HepG2 (cell line): ENCODE data around the gene LAMTOR3. TPM values are rescaled to one million over a fixed set of nuclear protein-coding genes. Genes with fewer than 3 reads are reported as not detected.

Experiments
- ATAC-seq: fragments of 200-7000 bp; cut with Tn5 transposase; 3 replicates; pipeline ENCODE4 v1.9.1; 2020; ENCODE audit warnings: mild to moderate bottlenecking, moderate library complexity
- BruUV-seq: library from RNA; stranded (reverse); fragments of 400-500 nt; replicated peaks from 2 replicates; lab custom pipeline; 2021; lab: Mats Ljungman, UMichigan
- CTCF ChIA-PET: fragments of 300-600 bp; formaldehyde crosslinking; extraction: SDS; loops from one replicate; lab custom pipeline; 2021; ENCODE audit warnings: low total read pairs, inconsistent platforms, low intra/inter-chr PET ratio; lab: Yijun Ruan, JAX
- POLR2A ChIA-PET: fragments of 350-600 bp; sonication (Branson Sonifier 250); formaldehyde crosslinking; loops from one replicate; lab custom pipeline; 2020; ENCODE audit warnings: antibody characterized with exemption, inconsistent platforms; lab: Yijun Ruan, JAX
- DNase-seq: peaks from one replicate; pipeline ENCODE4 v3.0.0-alpha.2; 2015; ENCODE audit warnings: low spot score
- FAIRE-seq: peaks from 3 replicates; lab custom pipeline; 2011; peaks lifted over from hg19 to GRCh38; lab: Jason Lieb, UNC
- H2AFZ ChIP-seq: one replicate; pipeline ENCODE4 v1.6.1; 2011; ENCODE audit warnings: low read length, inconsistent platforms
- H3K27ac ChIP-seq: fragments of 300-600 bp; 3 replicates; pipeline ENCODE4 v1.8.0; 2011; ENCODE audit warnings: mixed run types, mild to moderate bottlenecking, mixed read lengths, low read length, inconsistent platforms; ENCODE audit not compliant: insufficient read depth; ENCODE audit errors: extremely low read length
- H3K27me3 ChIP-seq, 2 experiments: fragments of 200-600 bp in 1 of 2; 2 replicates in 1 of 2; 3 replicates in 1 of 2; pipeline versions ENCODE4 v1.6.0 to v1.8.0; 2011; ENCODE audit warnings: low read length in 2 of 2, mild to moderate bottlenecking in 2 of 2, moderate library complexity in 2 of 2, inconsistent platforms in 1 of 2; ENCODE audit not compliant: insufficient read depth in 2 of 2, control insufficient read depth in 1 of 2
- H3K36me3 ChIP-seq, 2 experiments: fragments of 200-600 bp in 1 of 2; replicated peaks in 1 of 2; 2 replicates in 1 of 2; 3 replicates in 1 of 2; pipeline versions ENCODE4 v1.5.1 to v1.8.0; 2011; ENCODE audit warnings: low read length in 2 of 2, inconsistent platforms in 1 of 2; ENCODE audit not compliant: insufficient read depth in 2 of 2, control insufficient read depth in 1 of 2
- H3K4me1 ChIP-seq: 2 replicates; pipeline ENCODE4 v1.5.1; 2012; ENCODE audit warnings: low read length, inconsistent platforms; ENCODE audit not compliant: insufficient read depth
- H3K4me2 ChIP-seq: 2 replicates; pipeline ENCODE4 v1.6.0; 2011; ENCODE audit warnings: low read depth, low read length, inconsistent platforms
- H3K4me3 ChIP-seq, 3 experiments: fragments of 200-600 bp in 1 of 3; sonication (generic), shearing (Covaris generic) in 1 of 3; replicated peaks in 1 of 3; 2 replicates each; pipeline ENCODE4 v1.5.1; 2011 to 2016; ENCODE audit warnings: low read length in 3 of 3, inconsistent platforms in 2 of 3, low read depth in 2 of 3, mild to moderate bottlenecking in 2 of 3, control low read depth in 1 of 3, mixed read lengths in 1 of 3; ENCODE audit not compliant: insufficient read depth in 1 of 3
- H3K79me2 ChIP-seq: one replicate; pipeline ENCODE4 v1.6.1; 2011; ENCODE audit warnings: low read length, inconsistent platforms; ENCODE audit not compliant: insufficient read depth
- H3K9ac ChIP-seq: 2 replicates; pipeline ENCODE4 v1.6.0; 2011; ENCODE audit warnings: mild to moderate bottlenecking, low read depth, low read length, inconsistent platforms; ENCODE audit not compliant: insufficient read depth
- H3K9me3 ChIP-seq: 2 replicates; pipeline ENCODE4 v1.5.1; 2012; ENCODE audit warnings: mild to moderate bottlenecking, low read length
- H4K20me1 ChIP-seq: 2 replicates; pipeline ENCODE4 v1.6.0; 2011; ENCODE audit warnings: inconsistent platforms, mild to moderate bottlenecking, low read length, moderate library complexity; ENCODE audit not compliant: insufficient read depth
- BHLHE40 ChIP-seq: IDR thresholded peaks from 2 replicates; pipeline ENCODE4 v1.6.1; 2011; ENCODE audit warnings: low read length, improper control_type of control experiment
- DPF2 ChIP-seq: sonication (generic); formaldehyde crosslinking; IDR thresholded peaks from 2 replicates; pipeline ENCODE4 v1.4.0; 2020; ENCODE audit warnings: mild to moderate bottlenecking, low read depth, missing genetic modification reagents, borderline replicate concordance
- HOXA3 ChIP-seq: sonication (generic); formaldehyde crosslinking; IDR thresholded peaks from 2 replicates; pipeline ENCODE4 v1.5.0; 2020; ENCODE audit warnings: missing genetic modification reagents
- KLF13 ChIP-seq: sonication (generic); formaldehyde crosslinking; IDR thresholded peaks from 2 replicates; pipeline ENCODE4 v1.4.0; 2020; ENCODE audit warnings: mild to moderate bottlenecking, missing genetic modification reagents
- RARG ChIP-seq: sonication (generic); formaldehyde crosslinking; IDR thresholded peaks from 2 replicates; pipeline ENCODE4 v1.4.0; 2020; ENCODE audit warnings: low read depth, mild to moderate bottlenecking, missing genetic modification reagents
- ZNF10 ChIP-seq: sonication (generic); formaldehyde crosslinking; IDR thresholded peaks from 2 replicates; pipeline ENCODE4 v1.4.0; 2020; ENCODE audit warnings: mild to moderate bottlenecking, low read depth, missing genetic modification reagents, borderline replicate concordance
- ZNF460 ChIP-seq: sonication (generic); formaldehyde crosslinking; IDR thresholded peaks from 2 replicates; pipeline ENCODE4 v1.5.1; 2020; ENCODE audit warnings: missing genetic modification reagents, mild to moderate bottlenecking, borderline replicate concordance
- ZNF543 ChIP-seq: sonication (generic); formaldehyde crosslinking; IDR thresholded peaks from 2 replicates; pipeline ENCODE4 v1.4.0; 2020; ENCODE audit warnings: mild to moderate bottlenecking, missing genetic modification reagents
- ZNF792 ChIP-seq: IDR thresholded peaks from 2 replicates; pipeline ENCODE4 v1.6.1; 2016
- WGBS: methylation state at CpG from one replicate; pipeline ENCODE4 v1.1.6; 2017; ENCODE audit warnings: low lambda C conversion rate; 5-methylcytosine and 5-hydroxymethylcytosine counted together
- in situ Hi-C: cut with HindIII; loops from 2 replicates; pipeline ENCODE4 v1.10.0; 2017; ENCODE audit warnings: low pct_unique_long_range_greater_than_20kb; ENCODE audit not compliant: extremely low pct_ligation_motif_present
- intact Hi-C: fragments of 100-400 bp; cut with micrococcal nuclease; formaldehyde crosslinking; loops from one replicate; pipeline ENCODE4 v1.10.0; 2022; ENCODE audit not compliant: unreplicated experiment
- polyA plus RNA-seq, 8 experiments: library from polyadenylated mRNA; depleted of rRNA in 3 of 8; stranded (reverse) in 7 of 8; unstranded in 1 of 8; fragments of >200 nt; fragmentation: Illumina TruSeq in 4 of 8; extraction: Trizol in 4 of 8; gene quantifications; 2 replicates each; pipeline versions ENCODE4 v1.2.1 to v1.2.3, GENCODE V29; 2011 to 2016; ENCODE audit warnings: low read depth in 4 of 8, missing spikeins in 1 of 8, mixed read lengths in 1 of 8; ENCODE audit not compliant: insufficient read depth in 1 of 8
- total RNA-seq, 5 experiments: library from RNA; depleted of rRNA; stranded (reverse); fragments of >200 nt; fragmentation: Illumina TruSeq; extraction: Trizol; gene quantifications; 2 replicates each; pipeline ENCODE4 v1.2.3, GENCODE V29; 2016; ENCODE audit warnings: low read depth in 1 of 5
- TF ChIP-seq, protein P1 (sequence below): sonication (generic); formaldehyde crosslinking; IDR thresholded peaks from 2 replicates; pipeline ENCODE4 v1.4.0; 2020; ENCODE audit warnings: mild to moderate bottlenecking, missing genetic modification reagents
- TF ChIP-seq, protein P2 (sequence below): sonication (generic); formaldehyde crosslinking; IDR thresholded peaks from 2 replicates; pipeline ENCODE4 v1.5.0; 2020; ENCODE audit warnings: mild to moderate bottlenecking, missing genetic modification reagents

Gene LAMTOR3
- total and polyA plus RNA-seq, 2 of the 13 experiments (the other 11 are each of a cell fraction or from before 2014, with no cell fraction given): 47.6 to 49.1 TPM

DNA sequence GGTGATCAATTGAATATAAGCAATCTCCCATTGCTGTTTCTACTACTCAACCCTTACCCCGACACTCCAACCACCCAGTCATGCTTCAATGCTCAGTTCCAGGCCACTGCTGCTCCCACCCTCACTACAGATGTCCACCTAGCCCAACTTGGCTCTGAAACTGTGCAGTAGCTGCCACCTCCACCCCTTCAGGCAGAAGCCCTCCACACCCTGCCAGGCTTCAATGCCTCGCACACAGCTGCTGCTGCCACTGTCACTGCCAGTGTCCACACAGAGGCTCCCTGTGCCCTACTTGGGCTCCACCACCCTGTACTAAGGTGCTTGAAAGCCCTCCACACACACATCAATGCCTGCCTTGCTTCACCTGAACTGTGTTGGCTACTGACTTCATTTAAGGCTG lies 34.6 kb downstream of the LAMTOR3 start:
- ChIA-PET POLR2A (no interaction called here), CTCF (no interaction called here)
- intact Hi-C loops (no loop called here), in situ Hi-C loops (no loop called here)
- Histone ChIP-seq H3K36me3 (no peaks in the 10 kb centered on the region), H3K9me3 (no peaks in the 10 kb centered on the region), H2AFZ (no peak overlapping the region), H3K4me1 (no peaks in the 10 kb centered on the region), H3K9ac (no peak overlapping the region), H3K4me2 (no peak overlapping the region), H3K4me3 (no peak overlapping the region), H3K27ac (no peak overlapping the region), H3K27me3 (no peaks in the 10 kb centered on the region; a peak in 1 of 5 replicates), H3K79me2 (no peaks in the 10 kb centered on the region), H4K20me1 (no peaks in the 10 kb centered on the region)
- WGBS: 47% methylated on average over 2 of the region's 2 CpGs
- no TSS peak for BruUV-seq
- TF ChIP-seq, protein P1, sequence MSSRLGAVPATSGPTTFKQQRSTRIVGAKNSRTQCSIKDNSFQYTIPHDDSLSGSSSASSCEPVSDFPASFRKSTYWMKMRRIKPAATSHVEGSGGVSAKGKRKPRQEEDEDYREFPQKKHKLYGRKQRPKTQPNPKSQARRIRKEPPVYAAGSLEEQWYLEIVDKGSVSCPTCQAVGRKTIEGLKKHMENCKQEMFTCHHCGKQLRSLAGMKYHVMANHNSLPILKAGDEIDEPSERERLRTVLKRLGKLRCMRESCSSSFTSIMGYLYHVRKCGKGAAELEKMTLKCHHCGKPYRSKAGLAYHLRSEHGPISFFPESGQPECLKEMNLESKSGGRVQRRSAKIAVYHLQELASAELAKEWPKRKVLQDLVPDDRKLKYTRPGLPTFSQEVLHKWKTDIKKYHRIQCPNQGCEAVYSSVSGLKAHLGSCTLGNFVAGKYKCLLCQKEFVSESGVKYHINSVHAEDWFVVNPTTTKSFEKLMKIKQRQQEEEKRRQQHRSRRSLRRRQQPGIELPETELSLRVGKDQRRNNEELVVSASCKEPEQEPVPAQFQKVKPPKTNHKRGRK (CRISPR knock-in tag): no peak
- no peak for TF ChIP-seq HOXA3 (CRISPR knock-in tag)
- no peak for TF ChIP-seq ZNF460
- no peak for TF ChIP-seq DPF2 (CRISPR knock-in tag)
- no peak for TF ChIP-seq ZNF10
- TF ChIP-seq BHLHE40: no peak
- no peak for TF ChIP-seq ZNF792 (CRISPR knock-in tag)
- no peak for TF ChIP-seq ZNF543 (CRISPR knock-in tag)
- TF ChIP-seq RARG (CRISPR knock-in tag): no peak
- TF ChIP-seq, protein P2, sequence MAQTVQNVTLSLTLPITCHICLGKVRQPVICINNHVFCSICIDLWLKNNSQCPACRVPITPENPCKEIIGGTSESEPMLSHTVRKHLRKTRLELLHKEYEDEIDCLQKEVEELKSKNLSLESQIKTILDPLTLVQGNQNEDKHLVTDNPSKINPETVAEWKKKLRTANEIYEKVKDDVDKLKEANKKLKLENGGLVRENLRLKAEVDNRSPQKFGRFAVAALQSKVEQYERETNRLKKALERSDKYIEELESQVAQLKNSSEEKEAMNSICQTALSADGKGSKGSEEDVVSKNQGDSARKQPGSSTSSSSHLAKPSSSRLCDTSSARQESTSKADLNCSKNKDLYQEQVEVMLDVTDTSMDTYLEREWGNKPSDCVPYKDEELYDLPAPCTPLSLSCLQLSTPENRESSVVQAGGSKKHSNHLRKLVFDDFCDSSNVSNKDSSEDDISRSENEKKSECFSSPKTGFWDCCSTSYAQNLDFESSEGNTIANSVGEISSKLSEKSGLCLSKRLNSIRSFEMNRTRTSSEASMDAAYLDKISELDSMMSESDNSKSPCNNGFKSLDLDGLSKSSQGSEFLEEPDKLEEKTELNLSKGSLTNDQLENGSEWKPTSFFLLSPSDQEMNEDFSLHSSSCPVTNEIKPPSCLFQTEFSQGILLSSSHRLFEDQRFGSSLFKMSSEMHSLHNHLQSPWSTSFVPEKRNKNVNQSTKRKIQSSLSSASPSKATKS (CRISPR knock-in tag): no peak
- no peak for TF ChIP-seq KLF13
- FAIRE-seq (no peak), ATAC-seq (no peak), DNase-seq (no peak)
